ENCODE data around the gene PLCG1. TPM values are rescaled to one million over a fixed set of nuclear protein-coding genes. Genes with fewer than 3 reads are reported as not detected.
"Not testable (repeated sequence)": the region's sequence is repeated elsewhere in the genome, so short reads cannot be mapped to it uniquely, and the experiment has no call there.

The PLCG1 gene
- total RNA-seq, 4 donors from 2014 or later = 93.0 to 357 (median 191) TPM

DNA sequence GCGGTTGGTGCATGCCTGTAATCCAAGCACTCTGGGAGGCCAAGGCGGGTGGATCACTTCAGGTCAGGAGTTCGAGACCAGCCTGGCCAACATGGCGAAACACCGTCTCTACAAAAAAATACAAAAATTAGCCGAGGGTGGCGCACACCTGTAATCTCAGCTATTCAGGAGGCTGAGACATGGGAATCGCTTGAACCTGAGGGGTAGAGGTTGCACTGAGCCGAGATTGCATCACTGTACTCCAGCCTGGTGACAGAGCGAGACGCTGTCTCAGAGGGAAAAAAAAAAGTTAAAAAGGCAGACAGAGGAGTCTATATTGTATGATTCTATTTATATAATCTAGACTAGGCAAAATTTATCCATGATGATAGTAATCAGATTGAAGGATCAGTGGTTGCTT, 27.3 kb upstream of the PLCG1 start:
- H3K36me3 ChIP-seq = peaks cover 0 to 86% (median 0%) of the 10 kb centered on the region in 3 donors
- no peak overlapping the region for H3K27ac ChIP-seq
- no peak overlapping the region for H3K4me3 ChIP-seq
- H3K9me3 ChIP-seq = no peaks in the 10 kb centered on the region
- H3K27me3 ChIP-seq = no peaks in the 10 kb centered on the region
- no peak for DNase-seq
- TF ChIP-seq, protein P1, sequence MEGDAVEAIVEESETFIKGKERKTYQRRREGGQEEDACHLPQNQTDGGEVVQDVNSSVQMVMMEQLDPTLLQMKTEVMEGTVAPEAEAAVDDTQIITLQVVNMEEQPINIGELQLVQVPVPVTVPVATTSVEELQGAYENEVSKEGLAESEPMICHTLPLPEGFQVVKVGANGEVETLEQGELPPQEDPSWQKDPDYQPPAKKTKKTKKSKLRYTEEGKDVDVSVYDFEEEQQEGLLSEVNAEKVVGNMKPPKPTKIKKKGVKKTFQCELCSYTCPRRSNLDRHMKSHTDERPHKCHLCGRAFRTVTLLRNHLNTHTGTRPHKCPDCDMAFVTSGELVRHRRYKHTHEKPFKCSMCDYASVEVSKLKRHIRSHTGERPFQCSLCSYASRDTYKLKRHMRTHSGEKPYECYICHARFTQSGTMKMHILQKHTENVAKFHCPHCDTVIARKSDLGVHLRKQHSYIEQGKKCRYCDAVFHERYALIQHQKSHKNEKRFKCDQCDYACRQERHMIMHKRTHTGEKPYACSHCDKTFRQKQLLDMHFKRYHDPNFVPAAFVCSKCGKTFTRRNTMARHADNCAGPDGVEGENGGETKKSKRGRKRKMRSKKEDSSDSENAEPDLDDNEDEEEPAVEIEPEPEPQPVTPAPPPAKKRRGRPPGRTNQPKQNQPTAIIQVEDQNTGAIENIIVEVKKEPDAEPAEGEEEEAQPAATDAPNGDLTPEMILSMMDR (IDR thresholded peaks at IDR 0.05) = no peak
- no peak for TF ChIP-seq POLR2A (IDR thresholded peaks at IDR 0.05)
- H3K4me1 ChIP-seq = no peaks in the 10 kb centered on the region

GRCh38 chr20:41110930-41111577, 26.3 kb upstream of the PLCG1 start:
- TF ChIP-seq, protein P1 (IDR thresholded peaks at IDR 0.05) = no peak
- no peak for TF ChIP-seq POLR2A (IDR thresholded peaks at IDR 0.05)
- Histone ChIP-seq H3K27me3 (no peaks in the 10 kb centered on the region), H3K27ac (no peak overlapping the region), H3K4me1 (no peaks in the 10 kb centered on the region), H3K4me3 (no peak overlapping the region), H3K36me3 (peaks cover 0 to 87% (median 0%) of the 10 kb centered on the region in 3 donors), H3K9me3 (no peaks in the 10 kb centered on the region)
- no peak for DNase-seq

- peaks cover 0 to 88% (median 0%) of the 10 kb centered on the region in 3 donors for H3K36me3 ChIP-seq
- H3K27me3 ChIP-seq = no peaks in the 10 kb centered on the region
- no peaks in the 10 kb centered on the region for H3K4me1 ChIP-seq
- H3K4me3 ChIP-seq = no peak overlapping the region
- H3K27ac ChIP-seq = no peak overlapping the region
- H3K9me3 ChIP-seq = no peaks in the 10 kb centered on the region
- no peak for TF ChIP-seq POLR2A (IDR thresholded peaks at IDR 0.05)
- TF ChIP-seq, protein P1 (IDR thresholded peaks at IDR 0.05) = no peak
- DNase-seq = no peak
Observed at GRCh38 chr20:41111578-41111951, 25.8 kb upstream of the PLCG1 start.

- H3K27me3 ChIP-seq = no peaks in the 10 kb centered on the region
- H3K36me3 ChIP-seq = peaks cover 0 to 97% (median 0%) of the 10 kb centered on the region in 3 donors
- TF ChIP-seq, protein P1 (IDR thresholded peaks at IDR 0.05) = no peak
- no peak for TF ChIP-seq POLR2A (IDR thresholded peaks at IDR 0.05)
- DNase-seq = no peak
- no peaks in the 10 kb centered on the region for H3K9me3 ChIP-seq
- no peak overlapping the region for H3K4me3 ChIP-seq
- H3K4me1 ChIP-seq = no peaks in the 10 kb centered on the region
- H3K27ac ChIP-seq = no peak overlapping the region
Observed at GRCh38 chr20:41116282-41116956, 20.9 kb upstream of the PLCG1 start.

DNA sequence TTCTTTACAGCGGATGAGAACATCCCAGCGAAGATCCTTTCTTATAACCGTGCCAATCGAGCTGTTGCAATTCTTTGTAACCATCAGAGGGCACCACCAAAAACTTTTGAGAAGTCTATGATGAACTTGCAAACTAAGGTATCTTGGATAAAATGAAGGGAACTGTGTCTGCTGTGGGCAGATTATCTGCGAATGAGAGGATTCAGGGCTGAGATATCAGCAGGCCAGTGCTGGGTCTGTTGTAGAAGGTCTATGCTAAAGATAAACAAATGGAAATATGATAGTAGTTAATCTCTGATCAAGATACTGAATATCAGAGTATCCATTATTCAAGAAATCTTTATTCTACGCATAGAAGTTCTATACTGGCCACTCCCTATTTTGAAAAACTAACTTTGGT, 19.2 kb upstream of the PLCG1 start:
- not testable (repeated sequence) for H3K9me3 ChIP-seq, H3K27me3 ChIP-seq, DNase-seq, H3K4me3 ChIP-seq, H3K27ac ChIP-seq, H3K4me1 ChIP-seq
- peaks cover 0 to 97% (median 0%) of the 10 kb centered on the region in 3 donors for H3K36me3 ChIP-seq

GRCh38 chr20:41118632-41119031, 18.7 kb upstream of the PLCG1 start:
- TF ChIP-seq, protein P1 (IDR thresholded peaks at IDR 0.05) = no peak
- no peak for TF ChIP-seq POLR2A (IDR thresholded peaks at IDR 0.05)

More at GRCh38 chr20:41118632-41119031, 18.7 kb upstream of the PLCG1 start:
- DNase-seq = no peak
- H3K27ac ChIP-seq = no peak overlapping the region
- H3K4me1 ChIP-seq = no peaks in the 10 kb centered on the region
- no peak overlapping the region for H3K4me3 ChIP-seq
- no peaks in the 10 kb centered on the region for H3K27me3 ChIP-seq
- no peaks in the 10 kb centered on the region for H3K9me3 ChIP-seq
- H3K36me3 ChIP-seq = peaks cover 0 to 94% (median 0%) of the 10 kb centered on the region in 3 donors
